M059J (cell line): ENCODE measurements around the gene TSPAN15. TPM values are rescaled to one million over a fixed set of nuclear protein-coding genes. Genes with fewer than 3 reads are reported as not detected.
"Not testable (repeated sequence)": the region's sequence is repeated elsewhere in the genome, so short reads cannot be mapped to it uniquely, and the experiment has no call there.

Source experiments
- DNase-seq: peaks from one replicate; pipeline ENCODE4 v3.0.0-alpha.2; 2012; ENCODE audit warnings: low read depth
- total RNA-seq: library from RNA; depleted of rRNA; stranded (reverse); fragments of >200 nt; shearing (Covaris generic); gene quantifications from 2 replicates; pipeline ENCODE4 v1.2.3, GENCODE V29; 2014

The TSPAN15 gene
- total RNA-seq, 1 experiment from 2014 or later: 109 TPM

DNA sequence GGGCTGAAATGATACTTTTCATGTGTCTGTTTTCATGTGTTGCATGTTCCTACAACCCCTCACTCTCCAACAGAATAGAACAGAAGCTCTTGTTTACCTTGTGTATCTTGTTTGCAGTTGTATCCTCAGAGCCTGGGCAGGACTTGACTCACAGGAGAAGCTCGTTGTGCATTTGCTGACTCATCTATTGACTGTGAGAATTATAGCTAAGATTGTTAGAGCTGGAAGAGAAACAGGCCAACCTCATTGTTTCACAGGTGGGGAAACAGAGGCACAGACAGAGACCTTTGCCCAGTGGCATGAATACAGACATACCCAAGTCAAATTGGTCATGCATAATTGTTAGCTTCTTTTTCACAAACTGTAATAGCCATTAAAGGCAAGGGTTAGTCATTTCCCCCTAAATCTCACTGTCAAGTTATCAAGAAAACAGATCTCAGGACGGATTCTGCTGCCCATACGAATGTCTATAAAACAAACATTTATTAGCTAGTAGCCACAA is 4.6 kb upstream of the TSPAN15 start:
- peak; percentile 95 for DNase-seq

DNA sequence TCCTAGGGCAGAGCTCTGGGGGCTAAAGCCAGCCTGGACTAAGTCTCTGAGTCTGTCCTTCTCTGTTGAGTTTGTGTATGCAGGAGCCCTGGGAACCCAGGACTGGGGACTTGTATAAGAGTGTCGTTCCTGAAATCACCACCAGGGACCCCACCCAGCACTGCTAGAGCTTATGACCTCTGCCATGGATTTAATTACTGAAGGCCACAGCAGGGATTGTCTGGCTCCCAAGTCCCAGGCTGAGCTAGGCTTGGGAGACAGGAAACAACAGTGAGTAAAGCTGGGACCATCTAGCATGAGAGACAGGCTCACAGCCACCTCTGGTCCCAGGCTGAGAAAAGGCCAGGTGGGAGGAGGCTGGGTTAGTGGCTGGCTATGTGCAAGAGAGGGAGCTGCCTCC is 1.4 kb upstream of the TSPAN15 start:
- DNase-seq: peak; percentile 92

DNA sequence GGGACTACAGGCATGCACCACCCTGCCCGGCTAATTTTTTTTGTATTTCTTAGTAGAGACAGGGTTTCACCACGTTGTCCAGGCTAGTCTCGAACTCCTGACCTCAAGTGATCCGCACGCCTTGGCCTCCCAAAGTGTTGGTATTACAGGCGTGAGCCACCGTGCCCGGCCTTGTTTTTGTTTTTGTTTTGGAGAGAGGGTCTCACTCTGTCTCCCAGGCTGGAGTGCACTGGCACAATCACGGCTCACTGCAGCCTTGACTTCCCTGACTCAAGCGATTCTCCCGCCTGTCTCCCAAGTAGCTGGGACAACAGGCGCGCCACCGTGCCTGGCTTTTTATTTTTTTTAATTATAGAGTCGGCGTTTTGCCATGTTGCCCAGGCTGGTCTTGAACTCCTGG is 870 bp upstream of the TSPAN15 start:
- not testable (repeated sequence) for DNase-seq

DNA sequence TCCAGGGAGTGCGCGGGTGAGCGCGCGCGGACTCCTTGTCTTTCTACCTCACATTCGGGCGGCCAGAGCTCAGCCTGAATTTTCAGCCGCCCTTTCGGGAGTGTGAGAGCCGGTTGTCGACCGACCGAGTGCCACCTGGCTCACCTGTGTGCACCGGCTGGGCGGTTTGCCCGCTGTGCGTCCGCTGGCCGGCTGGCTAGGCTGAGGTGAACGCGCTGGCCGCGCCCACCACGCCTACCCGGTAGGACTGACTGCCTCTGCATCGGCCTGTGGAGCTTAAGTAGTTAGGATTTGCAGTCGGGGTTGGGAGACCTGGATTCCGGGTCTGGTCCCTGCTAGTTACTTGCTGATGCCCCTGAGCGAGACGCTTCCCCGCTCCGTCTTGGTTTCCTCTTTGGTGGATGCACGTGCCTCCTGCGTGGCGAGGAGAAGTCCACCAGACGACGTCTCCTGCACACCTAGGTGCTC is 553 bp downstream of the TSPAN15 start:
- no peak for DNase-seq

DNA sequence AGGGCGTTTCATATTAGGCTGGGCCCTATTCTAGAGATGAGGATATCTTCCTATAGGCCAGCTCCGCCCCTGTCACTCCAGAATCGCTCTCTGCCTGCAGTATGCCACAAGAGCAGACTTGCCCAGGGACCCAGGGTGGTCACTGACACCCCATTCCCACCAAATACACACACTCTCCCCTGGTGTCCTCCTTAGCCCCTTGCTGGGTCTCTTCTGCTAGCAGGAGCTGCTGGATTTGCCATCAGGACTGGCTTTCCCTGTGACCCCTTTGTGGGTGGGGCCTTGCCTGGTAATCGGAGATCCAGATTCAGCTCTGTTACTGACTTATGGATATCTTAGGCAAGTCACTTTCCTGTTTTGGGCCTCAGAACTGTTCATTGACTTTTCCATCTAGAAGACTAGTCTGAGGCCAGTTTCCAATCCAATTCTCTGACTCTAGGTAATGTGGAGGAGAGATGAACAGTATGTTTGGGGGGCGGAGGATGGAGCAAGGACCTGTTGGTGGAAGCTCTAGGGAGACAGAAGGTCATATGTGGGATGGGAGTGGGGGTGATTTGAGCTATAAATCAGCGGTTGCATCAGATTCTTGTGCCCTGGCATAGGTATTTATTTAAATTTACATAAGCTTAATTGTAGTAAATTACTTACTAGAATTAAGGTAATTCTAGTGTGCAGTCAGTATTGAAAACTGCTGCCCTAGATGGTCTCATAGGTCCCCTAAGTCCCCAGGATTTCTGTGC is 1.6 kb downstream of the TSPAN15 start:
- no peak for DNase-seq

DNA sequence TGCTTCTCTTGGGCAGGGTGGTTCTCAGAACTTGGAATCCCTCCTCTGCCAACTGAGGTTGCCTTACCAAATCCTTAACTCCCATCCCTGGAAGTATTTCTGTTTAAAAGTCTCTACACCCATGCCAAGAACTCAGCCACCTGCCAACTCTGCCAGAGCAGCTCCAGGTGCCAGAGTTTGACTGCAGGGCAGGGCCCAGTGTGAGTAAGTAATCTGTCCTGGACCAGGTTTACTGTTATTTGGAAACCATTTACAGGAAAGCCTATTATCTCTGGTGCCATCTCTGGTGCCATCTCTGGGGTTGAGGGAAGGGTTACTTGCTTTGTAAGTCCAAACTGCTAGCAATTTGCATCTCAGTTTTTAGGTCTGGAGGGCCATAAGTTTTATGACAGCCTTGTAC is 2.5 kb downstream of the TSPAN15 start:
- DNase-seq: no peak

DNA sequence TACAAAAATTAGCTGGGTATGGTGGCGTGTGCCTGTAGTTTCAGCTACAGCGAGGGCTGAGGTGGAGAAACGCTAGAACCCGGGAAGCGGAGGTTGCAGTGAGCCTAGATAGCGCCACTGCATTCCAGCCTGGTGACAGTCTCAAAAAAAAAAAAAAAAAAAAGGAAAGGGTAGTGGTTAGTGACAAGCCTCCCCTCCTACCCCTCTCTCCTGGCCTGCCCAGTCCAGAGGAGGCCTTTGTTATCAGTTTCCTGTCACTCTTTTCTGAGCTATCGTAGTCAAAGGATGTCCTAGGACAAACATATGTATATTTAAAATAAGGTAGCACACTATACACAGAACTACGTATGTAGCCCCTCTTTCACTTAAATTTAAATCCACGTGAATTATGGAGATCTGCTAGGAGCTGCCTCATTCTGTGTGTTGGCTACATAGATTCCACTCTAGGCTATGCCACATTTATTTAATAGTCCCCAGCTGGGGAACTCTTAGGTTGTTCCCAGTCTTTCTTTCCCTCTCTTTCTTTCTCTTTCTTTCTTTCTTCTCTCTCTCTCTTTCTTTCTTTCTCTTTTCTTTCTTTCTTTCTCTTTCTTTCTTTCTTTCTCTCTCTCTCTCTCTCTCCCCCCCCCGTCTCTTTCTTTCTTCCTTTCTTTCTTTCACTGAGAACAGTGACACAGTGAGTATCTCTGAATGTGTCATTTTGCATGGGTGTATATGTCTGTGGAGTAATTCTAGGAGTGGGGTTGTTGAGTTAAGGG is 3.9 kb downstream of the TSPAN15 start:
- DNase-seq: no peak

DNA sequence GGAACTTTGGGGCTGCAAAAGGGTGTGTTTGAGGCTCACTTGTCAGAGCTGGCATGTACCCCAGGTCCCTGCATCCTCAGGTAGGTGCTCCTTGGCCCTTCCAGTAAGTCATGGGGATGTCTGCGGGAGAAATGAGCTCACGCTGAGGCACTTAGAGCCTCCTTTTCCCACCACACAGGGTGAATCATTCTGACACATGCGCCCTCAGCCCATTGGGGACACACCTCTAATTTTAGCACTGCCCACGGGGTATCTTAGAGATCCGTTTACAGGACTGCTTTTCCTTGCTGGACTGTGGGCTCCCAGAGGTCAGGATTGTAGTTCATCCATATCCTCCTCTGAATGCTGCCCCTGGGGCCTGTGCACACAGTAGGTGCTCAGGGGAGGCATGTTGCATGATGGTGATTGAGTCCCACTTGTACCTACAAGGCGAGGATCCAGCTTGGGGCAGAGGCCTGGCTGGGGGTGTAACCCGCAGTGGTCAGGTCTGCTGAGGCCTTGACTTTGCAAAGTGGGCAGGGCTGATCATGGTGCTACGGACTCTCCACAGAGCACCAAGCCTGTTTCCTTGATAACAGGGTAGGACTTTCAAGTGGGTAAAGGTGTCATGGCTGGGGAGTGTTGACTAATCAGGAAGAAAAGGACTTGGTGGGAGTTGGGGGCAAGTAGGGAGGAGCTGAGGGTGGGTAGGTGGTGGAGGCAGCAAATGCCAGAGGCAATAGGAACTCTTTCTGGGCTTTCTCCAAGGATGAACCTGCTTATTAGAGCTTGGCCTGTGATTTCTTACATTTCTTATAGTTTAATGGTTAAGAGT is 5.8 kb downstream of the TSPAN15 start:
- peak; percentile 94 for DNase-seq

DNA sequence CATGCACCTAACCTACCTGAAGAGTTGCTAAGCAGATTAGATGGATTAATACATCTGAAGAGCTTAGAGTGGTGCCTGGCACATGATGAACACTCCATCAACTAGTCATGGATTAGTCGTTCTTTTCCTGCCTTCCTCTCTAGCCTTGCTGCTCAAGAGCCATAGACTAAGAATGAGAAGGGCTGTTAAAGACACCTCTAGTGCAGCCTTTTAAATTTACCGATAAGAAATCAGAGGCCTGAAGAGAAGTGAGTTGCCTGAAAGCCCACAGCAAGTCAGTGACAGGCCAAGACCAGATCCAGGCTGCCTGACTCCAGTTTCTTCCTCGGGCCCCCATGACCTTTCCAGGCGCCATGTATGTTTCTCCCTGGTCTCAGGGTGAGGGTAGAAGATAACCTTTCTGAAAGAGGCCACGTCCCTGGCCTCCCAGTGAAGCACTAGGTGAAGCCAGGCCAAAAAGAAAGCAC is 6.5 kb downstream of the TSPAN15 start:
- DNase-seq: no peak

DNA sequence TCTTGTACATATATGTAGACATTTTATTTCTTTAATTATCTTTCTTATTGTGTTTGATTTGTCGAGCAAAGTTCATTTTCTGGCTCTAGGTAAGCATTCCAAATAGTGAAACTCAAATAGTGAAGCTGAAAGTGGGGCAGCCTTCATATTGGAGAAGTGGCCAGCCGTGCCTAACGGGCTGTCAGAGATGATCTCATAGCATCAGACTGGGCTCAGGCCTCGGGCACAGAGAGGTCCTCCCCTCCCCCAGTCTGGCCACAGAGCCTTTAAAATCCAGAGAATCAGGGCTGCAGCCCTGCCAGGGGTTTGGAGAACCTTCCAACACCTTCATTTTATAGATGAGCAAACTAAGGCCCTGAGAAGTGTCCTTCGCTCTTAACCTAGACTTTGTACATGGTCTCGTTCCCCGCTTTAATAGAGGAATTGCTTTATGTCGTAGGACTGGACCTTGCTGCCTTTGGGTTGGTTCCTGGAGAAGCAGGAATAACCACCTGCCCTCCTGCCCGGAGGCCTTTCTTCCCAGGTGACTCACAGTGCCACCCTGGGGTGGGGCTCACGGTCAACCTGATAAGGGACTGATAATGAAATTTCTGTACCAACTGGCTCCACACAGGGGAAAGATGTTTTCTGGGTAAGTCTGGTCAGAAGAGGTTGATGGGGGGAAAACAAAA is 7.3 kb downstream of the TSPAN15 start:
- peak; percentile 82 for DNase-seq

DNA sequence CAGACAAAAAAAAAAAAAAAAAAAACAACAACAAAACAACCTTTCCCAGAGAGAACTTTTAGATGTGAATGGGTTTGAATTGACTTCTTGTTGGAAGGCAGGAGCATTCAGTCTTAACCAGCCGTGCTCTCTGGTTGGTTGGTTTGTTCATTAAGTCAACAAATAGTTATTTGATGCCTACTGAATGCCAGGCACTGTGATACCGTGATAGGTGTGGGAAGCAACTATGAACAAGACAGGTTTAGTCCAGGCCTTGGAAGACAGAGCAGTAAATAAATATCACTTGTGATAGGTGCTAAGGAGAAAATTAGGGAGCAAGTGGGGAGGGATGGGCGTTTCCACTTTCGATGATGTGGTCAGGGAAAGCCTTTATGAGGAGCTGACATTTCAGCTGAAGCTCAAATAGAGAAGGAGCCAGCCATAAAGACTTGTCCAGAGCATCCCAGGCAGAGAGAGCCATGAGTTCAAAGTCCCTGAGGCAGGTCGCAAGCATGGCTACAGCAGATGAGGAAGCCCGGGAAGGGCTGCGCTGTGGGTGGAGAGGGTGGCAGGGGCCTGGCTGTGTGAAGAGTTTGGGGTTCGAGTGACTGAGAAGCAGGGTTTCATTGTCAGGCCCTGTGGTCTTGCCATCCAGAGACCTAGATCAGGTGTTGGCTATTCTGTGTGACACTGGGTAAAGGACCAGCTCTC is 8.0 kb downstream of the TSPAN15 start:
- no peak for DNase-seq

DNA sequence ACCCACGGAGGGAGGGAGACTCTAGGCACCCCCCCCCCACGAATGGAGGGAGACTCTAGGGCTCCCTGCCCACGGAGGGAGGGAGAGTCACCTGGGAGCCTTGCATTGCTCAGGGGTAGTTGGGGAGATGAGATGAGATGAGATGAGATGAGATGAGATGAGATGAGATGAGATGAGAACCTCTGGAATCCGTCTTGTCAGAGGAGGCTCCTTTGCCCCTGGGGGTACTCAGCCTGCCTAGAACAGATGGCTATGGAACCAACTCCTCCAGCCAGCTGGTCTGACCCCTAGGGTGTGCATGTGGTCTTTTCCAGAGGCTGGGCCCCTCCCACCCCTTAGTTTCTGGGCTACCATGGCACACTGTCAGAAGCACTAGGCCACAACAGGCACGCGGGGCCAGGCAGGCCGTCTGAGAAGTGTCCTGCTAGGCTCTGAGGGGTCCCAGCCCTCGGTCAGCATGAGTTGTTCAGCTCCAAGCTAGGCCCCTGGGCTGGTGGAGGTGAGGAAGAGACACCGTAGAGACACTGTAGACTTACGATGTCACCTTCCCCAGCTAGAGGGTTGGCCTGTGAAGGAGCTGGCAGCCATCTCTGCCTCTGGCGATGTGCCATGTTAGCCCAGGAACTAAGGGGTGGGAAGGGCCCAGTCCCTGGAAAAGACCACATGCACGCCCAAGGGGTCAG is 8.8 kb downstream of the TSPAN15 start:
- DNase-seq: no peak

DNA sequence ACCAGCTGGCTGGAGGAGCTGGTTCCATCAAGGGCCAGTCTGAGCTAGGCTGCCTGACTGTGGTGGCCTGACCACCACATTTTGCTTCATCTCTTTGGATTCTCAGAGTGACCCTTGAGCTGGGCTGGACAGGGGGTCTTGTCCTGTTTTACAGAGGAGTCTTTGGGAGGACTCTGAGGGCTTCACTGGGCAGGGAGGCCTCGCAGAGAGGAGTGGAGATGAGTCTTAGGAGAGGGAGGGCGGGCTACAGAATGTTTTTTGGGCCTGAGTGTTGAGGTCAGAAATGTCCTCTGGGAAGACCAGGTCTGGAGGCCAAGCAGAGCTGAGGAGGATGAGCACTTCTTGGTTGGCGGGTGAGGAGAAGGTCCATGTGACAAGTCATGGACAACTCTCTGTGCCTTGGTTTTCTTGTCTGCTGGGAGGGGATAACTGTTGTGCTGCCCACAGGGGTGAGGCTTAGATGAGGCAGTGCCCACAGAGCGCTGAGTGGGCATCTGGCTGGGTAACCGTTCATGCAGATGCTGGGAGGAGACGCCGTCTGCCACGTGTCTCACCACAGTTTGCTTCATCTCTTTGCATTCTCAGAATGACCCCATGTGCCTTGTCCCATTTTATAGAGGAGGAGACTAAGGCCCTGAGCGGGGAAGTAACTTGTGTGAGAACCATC is 9.4 kb downstream of the TSPAN15 start:
- DNase-seq: no peak

DNA sequence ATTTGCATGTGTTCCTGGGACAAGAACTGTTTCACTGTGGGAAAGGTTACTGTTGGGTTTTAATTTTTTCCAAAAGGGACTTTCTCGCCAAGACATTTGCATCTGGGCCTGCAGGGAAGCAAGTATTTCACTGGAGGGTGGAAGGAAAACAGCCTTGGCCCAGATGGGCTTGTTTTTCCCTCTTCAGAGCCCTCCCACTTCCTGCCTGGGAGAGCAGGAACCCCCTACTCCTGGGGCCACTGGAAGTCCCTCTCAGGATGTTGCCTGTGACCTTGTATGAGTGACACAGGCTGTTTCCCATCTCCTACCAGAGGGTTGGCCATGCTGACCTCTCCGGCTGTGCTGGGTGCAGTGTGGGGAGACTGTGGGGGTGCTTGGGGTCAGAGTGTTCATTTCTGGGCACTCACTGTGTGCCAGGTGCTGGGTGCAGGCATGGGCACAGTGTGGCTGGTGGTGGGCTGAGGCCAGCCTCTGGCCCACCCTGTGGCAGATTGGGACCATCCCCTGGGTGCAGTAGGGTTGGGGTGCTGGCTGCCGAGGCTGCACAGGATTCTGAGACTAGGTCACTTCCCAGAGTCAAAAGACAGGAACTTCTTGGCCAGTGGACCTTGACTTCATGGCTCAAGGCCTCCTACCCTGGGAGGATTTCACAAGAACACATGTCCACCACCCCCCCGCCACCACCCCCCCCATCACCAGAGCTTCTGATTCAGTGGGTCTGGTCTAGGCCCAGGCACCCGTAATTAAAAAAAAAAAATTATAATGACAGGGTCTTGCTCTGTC is 10.2 kb downstream of the TSPAN15 start:
- DNase-seq: no peak

DNA sequence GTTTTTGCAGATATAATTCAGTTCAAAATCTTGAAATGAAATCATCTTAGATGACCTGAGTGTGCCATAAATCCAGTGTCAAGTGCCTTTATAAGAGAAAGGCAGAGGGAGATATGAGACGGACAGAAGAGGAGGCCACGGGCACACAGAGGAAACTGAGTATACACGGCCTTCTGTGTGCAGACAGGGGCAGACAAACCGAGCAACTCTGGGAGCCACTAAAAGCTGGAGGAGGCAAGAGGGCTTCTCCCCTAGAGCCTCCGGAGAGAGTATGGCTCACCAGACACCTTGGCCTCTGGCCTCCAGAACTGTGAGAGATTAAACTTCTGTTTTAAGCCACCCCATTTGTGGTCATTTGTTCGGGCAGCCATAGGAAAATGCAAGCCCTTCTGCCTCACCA is 12.6 kb downstream of the TSPAN15 start:
- DNase-seq: no peak

DNA sequence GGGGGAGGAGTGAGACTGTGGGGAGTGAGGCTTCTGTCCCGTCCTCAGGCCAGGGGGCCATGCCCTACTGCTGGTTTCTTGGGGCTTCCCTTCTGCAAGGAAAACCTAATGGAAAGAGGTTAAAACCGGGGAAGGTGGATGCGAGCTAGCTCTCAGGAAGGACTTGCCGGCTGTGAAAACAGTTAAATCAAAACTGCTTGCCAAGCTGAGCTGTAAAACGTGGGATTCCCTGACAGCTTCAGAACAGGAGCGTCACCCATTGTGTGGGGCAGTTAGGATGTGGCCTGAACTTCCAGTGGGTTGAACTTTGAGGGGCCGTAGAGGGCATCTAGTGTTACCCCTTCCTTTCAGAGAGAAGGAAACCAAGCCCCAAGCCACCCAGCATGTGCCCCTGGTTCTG is 13.1 kb downstream of the TSPAN15 start:
- no peak for DNase-seq

DNA sequence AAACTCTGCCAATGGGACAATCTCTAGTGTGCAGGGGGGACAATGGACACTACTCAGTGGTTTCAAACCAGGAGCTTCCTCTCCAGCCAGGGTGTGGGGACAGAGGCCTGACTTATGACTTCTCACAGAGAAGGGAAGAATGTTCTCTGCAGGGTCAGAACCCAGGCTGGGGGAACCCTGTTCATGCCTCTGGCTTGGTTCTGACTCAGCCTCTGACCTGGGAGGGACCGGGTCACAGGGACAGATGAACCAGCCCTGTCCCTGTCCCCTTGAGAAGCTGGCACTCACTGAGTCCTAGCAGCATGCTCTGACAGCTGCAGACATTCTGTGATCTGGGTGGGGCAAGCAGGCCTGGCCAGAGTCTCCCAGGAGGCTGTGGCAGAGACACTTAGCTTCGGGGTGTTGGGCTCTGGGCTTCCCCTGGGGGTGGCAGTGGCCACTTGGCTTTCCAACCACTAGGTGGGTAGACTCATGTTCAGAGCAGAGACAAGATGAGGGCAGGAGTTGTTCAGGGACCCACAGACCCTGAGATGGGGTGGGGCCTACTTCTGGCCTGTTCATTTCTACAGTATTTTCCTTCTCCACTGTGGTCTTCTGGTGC is 13.6 kb downstream of the TSPAN15 start:
- no peak for DNase-seq

DNA sequence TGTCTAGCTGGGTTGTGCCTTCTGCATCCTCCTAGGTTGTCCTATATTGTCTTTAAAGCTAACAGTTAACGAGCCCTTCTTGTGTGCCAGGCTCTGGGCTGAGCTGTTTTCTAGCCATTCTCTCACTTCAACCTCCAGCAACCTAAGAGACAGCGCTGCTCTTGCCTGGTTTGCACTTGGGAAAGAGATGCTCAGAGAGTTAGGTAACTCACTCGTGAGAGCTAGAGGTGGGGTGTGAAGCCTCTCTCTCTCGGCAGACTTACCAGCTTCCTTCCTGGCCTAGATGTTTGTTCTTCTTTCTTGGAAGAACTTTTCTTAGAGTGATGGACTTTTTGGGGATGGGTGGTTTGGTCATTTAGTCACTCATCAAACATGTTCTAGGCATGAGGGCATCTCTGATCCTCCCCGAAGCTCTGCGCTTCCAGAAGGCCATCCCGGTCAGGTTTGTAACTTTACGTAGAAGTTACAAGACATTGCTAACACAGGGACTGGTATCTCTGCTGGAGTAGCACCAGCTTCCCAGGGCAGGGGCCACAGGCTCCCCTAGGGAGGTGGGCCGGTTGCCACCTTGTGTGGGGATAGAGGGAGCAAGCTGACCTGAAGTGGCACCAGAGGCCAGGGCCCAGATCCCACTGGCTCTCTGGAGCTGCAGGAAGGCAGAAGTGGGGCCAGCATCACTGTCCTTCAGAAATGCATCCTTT is 14.3 kb downstream of the TSPAN15 start:
- DNase-seq: no peak
